Activated CD4-positive, CD25-positive, alpha-beta regulatory T cell treated with anti-CD3 and anti-CD28 coated beads, Interleukin-2, amount 50 U/mL, for 24 hours (primary cell): ENCODE data around the gene CCDC50.

Experiments used
- ATAC-seq, 2 donors: fragments of 150-1000 bp; cut with Tn5 transposase; one replicate each; pipeline ENCODE4 v1.10.0; 2021; ENCODE audit warnings: mild to moderate bottlenecking in 1 of 2, moderate library complexity in 1 of 2

The CCDC50 gene

GRCh38 chr3:191350396-191351090 is 21.3 kb downstream of the CCDC50 start:
- no peak for ATAC-seq

- peak in 1 of 2 donors; percentile 16 for ATAC-seq
These were observed 22.8 kb downstream of the CCDC50 start for GRCh38 chr3:191352014-191352413.

- ATAC-seq = no peak
These were observed 24.0 kb downstream of the CCDC50 start for GRCh38 chr3:191353022-191353777.

- ATAC-seq = peak; percentile 45 to 59
These were observed 26.2 kb downstream of the CCDC50 start for GRCh38 chr3:191355406-191355805.

GRCh38 chr3:191356631-191357439 is 27.6 kb downstream of the CCDC50 start:
- ATAC-seq = no peak

GRCh38 chr3:191357909-191358308 is 28.7 kb downstream of the CCDC50 start:
- ATAC-seq = no peak

GRCh38 chr3:191358929-191359328 is 29.7 kb downstream of the CCDC50 start:
- peak in 1 of 2 donors; percentile 38 for ATAC-seq

- ATAC-seq = no peak
These were observed 31.4 kb downstream of the CCDC50 start for GRCh38 chr3:191360620-191361019.

GRCh38 chr3:191361456-191361855 is 32.3 kb downstream of the CCDC50 start:
- ATAC-seq = no peak

- no peak for ATAC-seq
These were observed 32.8 kb downstream of the CCDC50 start for GRCh38 chr3:191362037-191362436.

GRCh38 chr3:191362524-191363090 is 33.4 kb downstream of the CCDC50 start:
- ATAC-seq = no peak

- ATAC-seq = no peak
These were observed 34.0 kb downstream of the CCDC50 start for GRCh38 chr3:191363221-191363620.

GRCh38 chr3:191366675-191367074 is 37.5 kb downstream of the CCDC50 start:
- ATAC-seq = no peak

GRCh38 chr3:191368755-191369615 is 39.8 kb downstream of the CCDC50 start:
- no peak for ATAC-seq

GRCh38 chr3:191369616-191370010 is 40.4 kb downstream of the CCDC50 start:
- no peak for ATAC-seq

GRCh38 chr3:191372122-191372521 is 42.9 kb downstream of the CCDC50 start:
- no peak for ATAC-seq

GRCh38 chr3:191373327-191373726 is 44.1 kb downstream of the CCDC50 start:
- ATAC-seq = no peak

GRCh38 chr3:191376516-191377141 is 47.4 kb downstream of the CCDC50 start:
- ATAC-seq = no peak

- no peak for ATAC-seq
These were observed 49.1 kb downstream of the CCDC50 start for GRCh38 chr3:191378142-191378812.

GRCh38 chr3:191379446-191379845 is 50.3 kb downstream of the CCDC50 start:
- no peak for ATAC-seq

- no peak for ATAC-seq
These were observed 50.8 kb downstream of the CCDC50 start for GRCh38 chr3:191380001-191380400.
